AG04449 (cell line): ENCODE data around the gene SLC12A1.

Source experiments
- CTCF ChIA-PET: fragments of 350-600 bp; formaldehyde crosslinking; extraction: SDS; loops from one replicate; lab custom pipeline; 2021; ENCODE audit warnings: antibody characterized with exemption; lab: Yijun Ruan, JAX
- POLR2A ChIA-PET: fragments of 400-600, 350-600 bp; formaldehyde crosslinking; extraction: SDS; loops from one replicate; lab custom pipeline; 2020; ENCODE audit warnings: antibody characterized with exemption, inconsistent platforms; lab: Yijun Ruan, JAX
- DNase-seq: peaks from one replicate; pipeline ENCODE4 v3.0.0-alpha.2; 2010; ENCODE audit warnings: low read depth, low spot score
- H3K4me3 ChIP-seq: 2 replicates; pipeline ENCODE4 v1.5.1; 2011; ENCODE audit warnings: low read depth, mild to moderate bottlenecking, control low read depth, low read length
- TF ChIP-seq, protein P1 (sequence below): IDR thresholded peaks from one replicate; pipeline ENCODE4 v1.5.1; 2011; ENCODE audit warnings: mild to moderate bottlenecking, moderate library complexity, low read length, control low read depth, inconsistent platforms; ENCODE audit not compliant: insufficient read depth; ENCODE audit errors: missing control alignments

SLC12A1 gene

DNA sequence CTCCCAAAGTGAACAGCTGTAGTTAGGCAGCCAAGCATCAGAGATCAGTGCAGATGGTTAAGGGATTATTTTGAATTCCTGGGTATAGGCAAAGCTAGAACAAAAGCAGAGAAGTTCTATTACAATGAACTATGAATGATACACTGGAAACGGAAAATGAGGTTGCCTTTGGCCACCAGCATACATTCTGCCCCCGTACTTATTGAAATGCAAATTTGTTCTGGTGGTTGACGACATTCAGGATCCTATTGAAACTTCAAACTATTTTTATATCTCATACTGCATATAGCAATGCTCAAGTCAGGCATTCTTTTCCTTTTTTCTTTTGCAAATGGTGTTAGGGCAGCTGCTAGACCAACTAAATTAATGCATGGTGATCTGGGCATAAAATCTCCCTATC, 61.7 kb downstream of the SLC12A1 start:
- no peak overlapping the region for H3K4me3 ChIP-seq
- ChIA-PET CTCF (interaction anchor here (1.1 to 3.9 kb wide), 2 partner anchors 16 to 19 kb away, joined by 4 to 21 read pairs; no protein-coding TSS in a partner anchor), POLR2A (no interaction called here)
- no peak for DNase-seq
- TF ChIP-seq, protein P1, sequence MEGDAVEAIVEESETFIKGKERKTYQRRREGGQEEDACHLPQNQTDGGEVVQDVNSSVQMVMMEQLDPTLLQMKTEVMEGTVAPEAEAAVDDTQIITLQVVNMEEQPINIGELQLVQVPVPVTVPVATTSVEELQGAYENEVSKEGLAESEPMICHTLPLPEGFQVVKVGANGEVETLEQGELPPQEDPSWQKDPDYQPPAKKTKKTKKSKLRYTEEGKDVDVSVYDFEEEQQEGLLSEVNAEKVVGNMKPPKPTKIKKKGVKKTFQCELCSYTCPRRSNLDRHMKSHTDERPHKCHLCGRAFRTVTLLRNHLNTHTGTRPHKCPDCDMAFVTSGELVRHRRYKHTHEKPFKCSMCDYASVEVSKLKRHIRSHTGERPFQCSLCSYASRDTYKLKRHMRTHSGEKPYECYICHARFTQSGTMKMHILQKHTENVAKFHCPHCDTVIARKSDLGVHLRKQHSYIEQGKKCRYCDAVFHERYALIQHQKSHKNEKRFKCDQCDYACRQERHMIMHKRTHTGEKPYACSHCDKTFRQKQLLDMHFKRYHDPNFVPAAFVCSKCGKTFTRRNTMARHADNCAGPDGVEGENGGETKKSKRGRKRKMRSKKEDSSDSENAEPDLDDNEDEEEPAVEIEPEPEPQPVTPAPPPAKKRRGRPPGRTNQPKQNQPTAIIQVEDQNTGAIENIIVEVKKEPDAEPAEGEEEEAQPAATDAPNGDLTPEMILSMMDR = no peak

DNA sequence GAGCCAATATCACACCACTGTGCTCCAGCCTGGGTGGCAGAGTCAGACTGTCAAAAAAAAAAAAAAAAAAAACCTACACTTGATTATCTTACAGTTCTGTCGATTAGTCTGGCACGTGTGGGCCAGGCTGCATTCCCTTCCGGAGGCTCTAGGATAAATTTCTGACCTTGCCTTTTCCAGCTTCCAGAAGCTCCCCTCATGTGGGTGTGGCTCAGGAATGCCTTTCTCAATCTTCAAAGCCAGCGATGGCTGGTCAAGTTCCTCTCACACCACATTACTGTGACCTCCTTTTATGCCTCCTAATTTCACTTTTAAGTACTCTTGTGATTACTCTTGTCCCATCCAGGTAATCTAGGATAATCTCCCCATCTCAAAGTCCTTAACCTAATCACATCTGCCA, 66.9 kb downstream of the SLC12A1 start:
- DNase-seq = no peak
- CTCF ChIA-PET = no interaction called here
- no peak overlapping the region for H3K4me3 ChIP-seq
- TF ChIP-seq, protein P1 = no peak
- POLR2A ChIA-PET = no interaction called here

DNA sequence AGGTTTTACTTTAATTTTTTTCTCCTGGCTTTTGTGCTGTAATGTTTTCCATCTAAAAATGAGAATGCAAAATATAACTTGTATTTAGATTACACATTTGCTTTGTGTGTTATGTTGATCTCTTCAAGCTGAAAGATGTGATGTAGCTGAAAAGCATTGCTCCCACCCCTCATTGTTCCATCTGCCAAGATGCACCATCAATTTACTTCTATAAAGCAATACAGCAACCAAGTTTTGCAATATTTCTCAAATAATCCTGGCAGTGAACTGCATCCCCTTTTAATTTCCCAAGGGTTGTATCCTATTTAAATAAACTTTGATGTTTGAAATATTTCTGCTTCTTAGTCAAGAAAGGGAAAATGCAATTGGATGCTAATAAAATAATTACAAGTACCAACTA, 72.6 kb downstream of the SLC12A1 start:
- CTCF ChIA-PET = interaction anchor here (1.4 kb wide), 1 partner anchor 28 kb away, joined by 3 read pairs; no protein-coding TSS in a partner anchor
- DNase-seq = no peak
- POLR2A ChIA-PET = no interaction called here
- TF ChIP-seq, protein P1 = no peak
- H3K4me3 ChIP-seq = no peak overlapping the region

DNA sequence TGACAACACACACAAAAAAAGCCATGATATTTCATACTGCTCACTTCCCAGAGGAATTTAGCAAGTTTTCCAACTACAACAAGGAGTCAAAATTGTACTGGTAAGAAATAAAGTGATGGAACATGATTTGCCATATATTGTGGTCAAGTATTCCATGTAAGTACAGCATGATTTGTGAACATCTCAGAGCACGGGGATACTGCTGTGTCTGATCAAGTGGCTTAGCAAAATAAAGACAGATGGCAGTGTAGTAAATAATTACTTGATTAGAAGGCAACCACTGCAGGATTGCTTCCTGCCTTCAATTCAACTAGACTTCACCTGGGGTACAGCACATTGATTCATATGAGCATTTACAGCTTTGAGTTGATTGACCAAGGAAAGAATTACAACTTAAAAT, 73.5 kb downstream of the SLC12A1 start:
- TF ChIP-seq, protein P1 = no peak
- no peak overlapping the region for H3K4me3 ChIP-seq
- CTCF ChIA-PET = no interaction called here
- POLR2A ChIA-PET = no interaction called here
- no peak for DNase-seq

DNA sequence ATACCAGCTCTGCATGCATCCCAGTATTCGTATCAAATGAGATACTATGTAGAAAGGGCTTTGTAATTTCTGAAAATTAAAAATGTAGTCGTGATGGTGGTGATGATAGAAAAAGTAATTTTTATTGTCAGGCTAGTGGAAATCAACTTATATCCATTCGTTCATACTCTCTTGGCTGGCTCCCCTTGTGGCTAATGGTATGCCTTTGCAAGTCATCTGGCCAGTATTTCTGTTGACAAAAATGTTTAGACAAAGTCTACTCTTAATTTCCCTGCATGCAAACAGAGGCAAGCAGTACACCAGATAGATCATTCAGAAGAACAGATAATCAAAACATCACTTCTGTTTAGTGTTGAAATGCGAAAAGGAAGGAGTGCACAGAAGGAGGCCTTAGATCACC, 75.6 kb downstream of the SLC12A1 start:
- ChIA-PET POLR2A (no interaction called here), CTCF (no interaction called here)
- no peak overlapping the region for H3K4me3 ChIP-seq
- DNase-seq = no peak
- TF ChIP-seq, protein P1 = no peak

DNA sequence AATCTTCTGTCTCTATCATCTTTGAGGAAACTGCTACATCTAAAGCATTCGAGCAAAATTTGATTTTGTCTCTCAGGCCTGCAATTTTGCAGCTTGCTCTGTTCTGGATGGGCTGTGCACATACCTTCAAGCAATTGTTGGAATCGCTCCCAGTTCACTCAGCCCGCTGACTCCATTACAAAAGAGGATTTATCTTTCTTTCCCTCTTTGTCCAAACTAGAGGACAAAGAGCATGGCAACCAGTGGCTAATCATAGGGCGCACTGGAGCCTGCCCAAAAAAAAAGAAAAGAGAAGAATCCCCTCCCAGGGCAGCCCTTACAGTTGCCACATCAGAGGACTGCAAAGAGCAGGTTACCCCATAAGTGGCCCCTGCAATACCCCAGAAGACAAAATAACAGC, 76.1 kb downstream of the SLC12A1 start:
- H3K4me3 ChIP-seq = no peak overlapping the region
- ChIA-PET POLR2A (no interaction called here), CTCF (no interaction called here)
- TF ChIP-seq, protein P1 = no peak
- no peak for DNase-seq
